Activated CD4-positive, alpha-beta T cell treated with anti-CD3 and anti-CD28 coated beads, Interleukin-2, amount 50 U/mL, for 48 hours (primary cell): ENCODE measurements around the gene MRPL41.
A peak's percentile ranks its signal among the peaks of the same experiment; 100 is the strongest.
"Not testable (repeated sequence)": the region's sequence is repeated elsewhere in the genome, so short reads cannot be mapped to it uniquely, and the experiment has no call there.

Source experiments
- DNase-seq, 2 experiments: peaks; one replicate each; pipeline ENCODE4 v3.0.0-alpha.2; 2020

Gene MRPL41

DNA sequence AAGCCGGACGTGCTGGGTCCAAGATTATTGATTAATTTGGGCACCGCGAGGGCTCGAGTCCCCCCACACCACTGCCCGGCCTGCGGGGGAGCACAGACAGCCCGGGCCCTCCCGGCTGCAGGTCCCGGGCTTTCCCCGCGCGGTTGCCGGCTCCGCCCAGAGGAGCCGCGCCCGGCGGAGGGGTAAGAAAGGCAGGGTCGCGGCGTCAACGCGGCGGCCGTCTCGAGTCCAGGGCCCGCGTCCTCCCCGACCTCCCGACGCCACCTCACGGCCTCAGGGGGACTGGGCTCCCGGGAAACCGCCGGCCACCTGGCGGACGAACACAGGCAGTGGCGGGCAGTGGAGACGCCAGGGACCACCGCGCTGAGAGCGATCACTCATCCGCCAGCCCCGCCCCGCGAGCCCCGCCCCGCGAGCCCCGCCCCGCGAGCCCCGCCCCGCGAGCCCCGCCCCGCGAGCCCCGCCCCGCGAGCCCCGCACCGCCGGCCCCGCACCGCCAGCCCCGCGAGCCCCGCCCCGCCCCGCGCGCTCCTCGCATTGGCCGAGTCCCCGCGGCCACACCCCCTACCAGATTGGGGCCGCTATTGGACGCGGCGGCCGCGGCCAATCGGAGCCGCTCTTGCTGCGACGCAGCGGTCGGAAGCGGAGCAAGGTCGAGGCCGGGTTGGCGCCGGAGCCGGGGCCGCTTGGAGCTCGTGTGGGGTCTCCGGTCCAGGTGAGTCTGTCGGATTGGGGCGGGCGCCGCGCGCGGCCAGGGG is at the start of gene MRPL41:
MRPL41 (plus strand) TSS at position 616 of the 758 bp plus-strand sequence. CDS start 203 bp downstream, outside the sequence.
- DNase-seq: peak; percentile 89 to 90

DNA sequence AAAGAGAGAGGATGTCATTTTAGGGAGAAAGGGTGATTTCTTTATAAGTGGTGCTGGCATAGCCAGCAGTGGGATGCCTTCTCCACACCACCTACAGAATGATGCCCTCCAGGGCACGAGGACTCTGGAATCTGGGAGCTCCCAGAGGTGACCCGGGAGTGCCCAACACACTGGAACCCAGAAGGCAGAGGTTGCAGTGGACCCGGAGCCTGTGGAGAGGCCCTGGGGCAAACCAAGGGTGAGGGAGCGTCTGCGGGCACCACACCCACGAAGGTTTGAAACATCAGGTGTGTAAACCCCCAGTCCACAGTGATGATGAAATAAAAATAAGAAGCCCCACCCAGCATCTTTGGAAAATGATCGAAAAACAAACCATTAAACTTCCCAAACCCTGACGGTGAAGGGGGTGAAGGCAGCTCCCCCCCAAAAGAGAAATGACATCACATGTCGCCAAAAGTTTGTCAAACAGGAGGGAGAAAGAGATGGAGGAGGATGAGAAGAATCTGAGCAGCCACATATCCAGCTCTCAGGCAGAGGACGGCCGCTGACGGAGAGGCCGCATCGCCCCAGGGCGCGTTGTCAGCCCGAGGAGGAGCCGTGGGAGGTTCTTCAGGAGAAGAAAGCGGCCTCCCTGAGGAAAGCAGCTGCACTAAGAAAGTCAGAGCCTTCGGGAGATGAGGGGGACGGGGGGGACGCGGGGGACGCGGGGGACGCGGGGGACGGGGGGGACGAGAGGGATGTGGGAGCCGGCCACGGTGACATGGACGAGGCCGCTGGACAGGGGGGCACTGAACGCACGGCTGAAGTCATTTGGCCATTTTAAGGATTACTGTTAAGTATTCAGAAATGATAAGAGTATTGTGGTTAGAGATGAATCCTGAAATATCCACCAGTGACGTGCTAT is 49.4 kb upstream of the MRPL41 start:
- DNase-seq: no peak

- no peak for DNase-seq
These were observed 47.3 kb upstream of the MRPL41 start for GRCh38 chr9:137504432-137504777.

DNA sequence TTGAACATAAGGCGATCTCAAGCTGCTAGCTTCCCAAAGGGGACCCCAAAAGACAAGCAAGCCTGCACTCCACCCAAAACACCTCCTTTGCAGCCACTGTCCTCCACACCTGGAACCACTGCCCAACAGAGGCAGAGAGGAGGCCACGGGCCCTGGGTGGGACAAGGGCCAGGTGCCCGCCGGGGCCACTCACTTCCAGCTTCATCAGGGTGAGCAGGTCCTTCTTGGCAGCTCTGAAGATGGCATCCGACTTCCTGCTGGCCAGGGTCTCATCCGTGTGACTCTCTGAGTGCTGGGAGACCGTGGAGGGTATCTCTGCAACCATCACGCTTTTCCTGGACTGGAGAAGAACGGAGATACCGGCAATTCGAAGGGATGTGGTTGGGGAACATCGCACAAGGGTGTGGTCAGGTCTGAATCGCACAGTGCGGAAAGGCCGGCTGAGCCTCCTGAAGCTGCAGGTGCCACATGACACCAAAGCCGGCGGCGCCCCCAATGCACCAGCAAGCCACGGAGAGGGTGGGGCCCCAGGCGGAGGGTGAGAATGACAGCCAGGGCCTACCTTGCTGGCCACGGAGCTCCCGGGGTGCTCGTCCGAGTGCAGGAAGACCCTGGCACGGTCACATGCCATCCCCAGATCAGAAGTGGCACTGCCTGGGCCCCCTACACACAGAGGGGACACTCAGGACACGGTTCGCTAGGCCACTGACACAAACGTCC is 46.1 kb upstream of the MRPL41 start:
- no peak for DNase-seq

GRCh38 chr9:137506274-137506673 is 45.4 kb upstream of the MRPL41 start:
- no peak for DNase-seq

GRCh38 chr9:137506702-137507171 is 44.9 kb upstream of the MRPL41 start:
- no peak for DNase-seq

DNA sequence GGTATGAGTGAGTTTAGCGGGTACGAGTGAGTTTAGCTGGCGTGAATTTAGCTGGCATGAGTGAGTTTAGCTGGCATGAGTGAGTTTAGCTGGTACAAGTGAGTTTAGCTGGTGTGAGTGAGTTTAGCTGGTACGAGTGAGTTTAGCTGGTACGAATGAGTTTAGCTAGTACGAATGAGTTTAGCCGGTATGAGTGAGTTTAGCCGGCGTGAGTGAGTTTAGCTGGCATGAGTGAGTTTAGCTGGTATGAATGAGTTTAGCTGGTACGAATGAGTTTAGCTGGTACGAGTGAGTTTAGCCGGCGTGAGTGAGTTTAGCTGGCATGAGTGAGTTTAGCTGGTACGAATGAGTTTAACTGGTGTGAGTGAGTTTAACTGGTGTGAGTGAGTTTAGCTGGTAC is 42.5 kb upstream of the MRPL41 start:
- DNase-seq: no peak

GRCh38 chr9:137511126-137511525 is 40.6 kb upstream of the MRPL41 start:
- not testable (repeated sequence) for DNase-seq

GRCh38 chr9:137511758-137512463 is 39.8 kb upstream of the MRPL41 start:
- DNase-seq: no peak

- not testable (repeated sequence) for DNase-seq
These were observed 38.5 kb upstream of the MRPL41 start for GRCh38 chr9:137513136-137513535.

GRCh38 chr9:137513801-137514570 is 37.7 kb upstream of the MRPL41 start:
- DNase-seq: not testable (repeated sequence)

GRCh38 chr9:137514691-137515337 is 36.9 kb upstream of the MRPL41 start:
- DNase-seq: no peak

DNA sequence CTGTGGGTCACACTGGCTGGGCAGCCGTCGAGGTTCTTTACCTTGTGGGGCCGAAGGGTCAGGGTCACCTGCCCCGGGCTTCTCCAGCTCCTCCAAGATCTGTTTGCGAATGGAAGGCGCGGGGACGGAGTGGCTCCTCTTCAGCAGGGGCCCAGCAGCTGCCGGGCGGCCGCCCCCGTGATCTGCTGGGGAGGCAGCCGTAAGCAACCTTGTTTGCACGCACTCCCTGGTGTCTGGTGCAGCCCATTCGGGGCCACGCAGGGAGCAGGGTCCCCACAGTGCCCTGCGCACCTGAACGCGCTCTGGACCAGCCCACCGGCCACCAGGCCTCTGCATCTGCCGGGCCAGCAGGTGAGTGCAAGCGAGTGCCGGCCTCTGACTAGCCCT is 36.3 kb upstream of the MRPL41 start:
- no peak for DNase-seq

DNA sequence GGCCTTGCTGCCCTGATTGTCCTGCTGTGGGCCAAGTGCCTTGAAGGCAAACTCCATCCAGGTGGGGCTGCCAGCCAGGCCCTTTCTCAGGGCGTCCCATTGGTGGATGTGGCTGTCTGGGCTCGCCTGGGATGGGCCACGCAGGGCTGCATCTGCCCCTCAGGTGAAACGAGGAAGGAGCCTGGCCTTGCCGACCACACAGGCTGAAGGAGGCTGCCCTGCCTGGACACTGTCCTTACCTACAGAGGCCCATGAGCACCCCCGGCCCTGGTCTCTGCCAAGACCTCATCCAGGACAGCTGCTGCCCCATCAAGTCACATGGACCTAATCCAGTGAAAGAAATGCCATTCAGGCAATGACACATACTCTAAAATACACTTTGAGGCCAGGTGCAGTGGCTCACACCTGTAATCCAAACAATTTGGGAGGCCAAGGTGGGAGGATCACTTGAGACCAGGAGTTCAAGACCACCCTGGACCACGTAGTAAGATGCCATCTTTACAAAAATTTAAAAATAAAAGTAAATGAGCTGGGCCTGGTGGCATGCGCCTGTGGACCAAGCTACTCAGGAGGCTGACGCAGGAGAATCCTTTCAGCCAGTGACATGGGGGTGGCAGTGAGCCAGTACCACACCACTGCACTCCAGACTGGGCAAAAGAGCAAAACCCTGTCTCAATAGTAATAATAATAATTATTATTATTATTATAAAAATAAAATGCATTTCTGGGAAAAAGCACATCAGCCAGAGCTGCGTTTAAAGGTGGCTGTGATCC is 35.3 kb upstream of the MRPL41 start:
- DNase-seq: no peak

DNA sequence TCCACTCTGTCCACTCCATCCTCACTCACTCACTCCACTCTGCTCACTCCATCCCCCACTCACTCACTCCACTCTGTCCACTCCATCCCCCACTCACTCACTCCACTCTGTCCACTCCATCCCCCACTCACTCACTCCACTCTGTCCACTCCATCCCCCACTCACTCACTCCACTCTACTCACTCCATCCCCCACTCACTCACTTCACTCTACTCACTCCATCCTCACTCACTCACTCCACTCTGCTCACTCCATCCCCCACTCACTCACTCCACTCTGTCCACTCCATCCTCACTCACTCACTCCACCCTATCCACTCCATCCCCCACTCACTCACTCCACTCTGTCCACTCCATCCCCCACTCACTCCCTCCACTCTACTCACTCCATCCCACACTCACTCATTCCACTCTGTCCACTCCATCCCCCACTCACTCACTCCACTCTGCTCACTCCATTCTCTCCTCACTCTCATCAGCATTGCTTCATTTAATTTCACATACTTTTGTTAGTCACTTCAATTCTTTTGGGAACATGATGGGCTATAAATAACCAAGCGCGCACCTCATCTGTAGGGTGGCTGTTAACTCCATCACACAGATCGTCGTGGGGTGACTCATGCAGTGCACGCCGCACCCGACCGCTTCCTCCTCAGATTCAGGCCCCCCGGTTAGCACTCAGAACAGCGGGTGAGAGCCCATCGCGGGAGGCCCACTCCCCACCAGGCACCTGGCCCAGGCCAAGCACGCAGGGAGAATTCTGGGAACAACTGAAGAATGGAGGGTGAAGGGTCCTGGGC is 32.8 kb upstream of the MRPL41 start:
- not testable (repeated sequence) for DNase-seq

DNA sequence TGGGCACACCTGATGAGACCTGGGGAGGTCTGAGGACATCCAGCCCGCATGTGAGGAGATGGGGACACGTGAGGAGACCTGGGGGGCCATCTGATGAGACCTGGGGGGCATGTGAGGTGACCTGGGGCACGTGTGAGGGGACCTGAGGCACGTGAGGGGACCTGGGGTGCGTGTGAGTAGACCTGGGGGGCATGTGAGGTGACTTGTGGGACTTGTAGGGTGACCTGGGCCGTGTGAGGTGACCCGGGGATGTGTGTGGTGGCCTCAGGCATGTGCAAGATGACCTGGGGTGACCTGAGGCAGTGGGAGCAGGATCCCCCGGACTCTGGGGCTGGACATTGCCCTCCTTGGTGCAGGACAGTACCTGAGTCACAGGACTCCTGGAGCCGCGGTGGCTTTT is 32.1 kb upstream of the MRPL41 start:
- no peak for DNase-seq

DNA sequence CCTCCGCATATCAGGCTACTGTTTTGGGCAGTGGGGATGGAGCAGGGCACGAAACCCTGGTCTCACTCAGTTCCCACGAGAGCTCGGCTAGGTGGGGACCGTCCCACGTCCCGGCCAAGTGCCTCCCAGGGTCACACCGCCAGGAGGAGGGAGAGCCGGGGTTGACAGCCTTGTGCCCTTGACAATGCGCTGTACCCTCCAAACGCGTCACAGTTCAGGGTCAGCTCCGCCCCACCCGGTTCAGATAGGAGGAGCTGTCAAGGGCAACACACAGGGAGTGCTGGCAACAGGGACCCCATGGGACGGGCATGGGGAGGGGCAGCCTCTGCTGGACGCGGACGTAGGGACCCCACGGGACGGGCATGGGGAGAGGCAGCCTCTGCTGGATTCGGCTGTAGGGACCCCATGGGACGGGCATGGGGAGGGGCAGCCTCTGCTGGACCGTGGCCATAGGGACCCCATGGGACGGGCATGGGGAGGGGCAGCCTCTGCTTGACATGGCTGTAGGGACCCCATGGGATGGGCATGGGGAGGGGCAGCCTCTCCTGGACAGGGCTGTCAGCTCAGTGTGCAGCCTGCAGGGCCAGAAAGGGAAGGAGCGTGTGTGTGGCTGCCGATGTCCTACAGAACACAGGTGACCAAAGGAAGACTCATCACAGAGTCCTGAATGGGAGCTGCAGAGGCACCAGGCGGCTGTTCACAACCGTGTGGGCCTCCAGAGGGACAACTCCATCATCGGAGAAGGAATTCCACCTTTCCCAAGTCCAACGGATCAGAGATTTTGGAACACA is 30.9 kb upstream of the MRPL41 start:
- DNase-seq: no peak

DNA sequence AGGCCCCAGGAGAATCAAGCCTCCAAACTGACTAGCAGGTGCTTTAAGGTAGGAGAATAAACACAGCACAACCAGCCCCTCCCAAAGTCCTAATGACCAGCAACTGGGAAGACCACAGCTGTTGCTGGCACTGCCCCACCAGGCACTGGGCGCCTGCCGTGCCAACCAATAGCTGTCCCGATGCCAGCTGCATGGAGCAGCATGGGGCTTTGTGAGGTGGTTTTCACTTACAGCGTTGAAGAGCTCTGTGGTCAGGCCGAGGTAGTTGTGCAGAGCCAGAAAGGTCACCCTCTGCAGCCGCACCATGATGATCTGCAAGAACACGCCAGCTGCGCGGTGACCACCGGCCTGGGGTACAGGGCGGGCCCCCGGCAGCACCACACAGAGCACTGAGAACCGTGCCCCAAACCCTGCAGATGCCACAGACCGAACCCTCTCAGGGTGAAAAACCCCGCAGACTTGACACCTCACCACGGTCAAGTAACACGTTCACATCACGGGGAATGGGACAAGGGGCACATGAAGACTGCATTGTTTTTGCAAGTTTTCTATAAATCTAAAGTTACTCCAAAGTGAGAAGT is 30.2 kb upstream of the MRPL41 start:
- no peak for DNase-seq
